ENCODE measurements around the gene CLN6. TPM values are rescaled to one million over a fixed set of nuclear protein-coding genes. Genes with fewer than 3 reads are reported as not detected.

Gene CLN6
- total and polyA plus RNA-seq, 2 of the 4 experiments (the other 2 are of a cell fraction) = 6.5 to 31.9 TPM

DNA sequence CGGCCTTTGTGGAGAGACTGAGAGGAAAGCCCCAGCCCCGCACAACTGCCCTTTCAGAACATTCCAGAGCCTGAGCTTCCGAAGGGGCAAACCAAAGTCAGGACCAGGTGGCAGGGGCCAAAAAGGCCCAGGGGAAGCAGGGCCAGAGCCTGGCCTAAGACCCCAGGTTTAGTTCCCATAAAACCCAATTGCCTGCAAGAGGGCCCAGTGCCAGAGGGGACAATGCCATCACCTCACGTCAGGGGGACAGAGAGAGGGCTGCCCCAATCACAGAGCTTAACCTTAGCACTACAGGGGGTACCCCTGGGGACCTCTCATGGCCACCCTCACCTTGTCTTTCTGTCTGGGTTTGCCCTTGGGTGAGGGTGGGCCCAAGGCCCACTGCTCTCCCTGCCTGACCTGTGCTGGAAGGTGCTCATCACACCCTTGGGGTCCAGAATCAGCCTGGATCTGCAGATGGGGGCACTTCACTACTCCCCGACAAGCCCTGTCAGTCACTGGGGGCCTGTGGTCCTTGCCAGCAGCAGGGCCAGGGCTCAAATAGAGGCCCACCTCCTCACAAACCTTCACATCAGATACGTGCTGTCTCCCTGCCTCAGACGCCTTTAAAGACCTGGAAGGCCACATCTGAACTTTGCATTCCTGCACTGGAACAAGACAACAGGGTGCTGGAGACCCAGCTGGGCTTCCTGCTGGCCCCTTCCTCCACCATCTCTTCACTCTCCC lies 28.2 kb downstream of the CLN6 start:
- Histone ChIP-seq H3K4me1 (ENCODE audit: control insufficient read depth, insufficient read depth, low read length) (peaks cover 3% of the 10 kb centered on the region; the same call in 1 of the 2 replicates), H3K9me3 (ENCODE audit: control insufficient read depth, insufficient read depth, low read length) (no peaks in the 10 kb centered on the region), H3K9ac (ENCODE audit: low read depth, low read length) (no peak overlapping the region), H3K27ac (ENCODE audit: insufficient read depth, low read length) (no peak overlapping the region), H3K27me3 (ENCODE audit: control insufficient read depth, insufficient read depth, low read length) (no peaks in the 10 kb centered on the region), H3K14ac (replicated peaks; ENCODE audit: low read depth, low read length) (no peak overlapping the region), H2BK15ac (ENCODE audit: low read depth, low read length) (no peak overlapping the region), H3K4ac (ENCODE audit: low read depth, low read length) (no peak overlapping the region), H2AFZ (replicated peaks; ENCODE audit: low read length, poor library complexity) (no peak overlapping the region), H4K91ac (ENCODE audit: insufficient read depth, low read depth, low read length) (no peak overlapping the region), H3K23ac (ENCODE audit: low read depth, low read length) (no peak overlapping the region), H4K5ac (ENCODE audit: low read depth, low read length) (no peak overlapping the region), H3K36me3 (ENCODE audit: control insufficient read depth, insufficient read depth, low read length) (0 out of 2 replicates have a peak, but pooled peaks cover 2% of the 10 kb centered on the region), H3K18ac (ENCODE audit: low read depth, low read length) (no peak overlapping the region), H2AK9ac (replicated peaks; ENCODE audit: low read depth, low read length, poor library complexity) (peak overlapping the region; percentile 34), H3K56ac (ENCODE audit: extremely low read depth, insufficient read depth, low read length) (no peak overlapping the region), H3K4me3 (ENCODE audit: insufficient read depth, low read depth, low read length) (no peak overlapping the region), H3K4me2 (ENCODE audit: low read depth, low read length) (no peak overlapping the region), H2BK120ac (ENCODE audit: low read depth, low read length) (no peak overlapping the region), H3K79me1 (ENCODE audit: low read depth in 1 of 2, low read length in 2 of 2) (peaks cover 4 to 7% of the 10 kb centered on the region in 2 experiments; a peak in 1 of 4 replicates), H2BK5ac (ENCODE audit: low read depth, low read length, poor library complexity, severe bottlenecking) (no peak overlapping the region), H3K9me1 (ENCODE audit: insufficient read depth, low read length) (no peaks in the 10 kb centered on the region), H2AK5ac (ENCODE audit: low read depth, low read length) (no peak overlapping the region), H4K8ac (ENCODE audit: low read depth in 2 of 2, low read length in 2 of 2) (no peak overlapping the region), H2BK20ac (ENCODE audit: low read depth, low read length) (no peak overlapping the region), H4K20me1 (ENCODE audit: insufficient read depth, low read length) (no peaks in the 10 kb centered on the region)
- in situ Hi-C loops (cut with MboI; ENCODE audit: low sequenced_read_pairs) = no loop called here
- TF ChIP-seq MAZ (IDR thresholded peaks at IDR 0.05; ENCODE audit: borderline replicate concordance, low read depth, low read length) (no peak), RFX5 (IDR thresholded peaks at IDR 0.05; ENCODE audit: low read depth, low read length) (no peak), RCOR1 (IDR thresholded peaks at IDR 0.05; ENCODE audit: insufficient replicate concordance, low read length) (no peak), SMC3 (IDR thresholded peaks at IDR 0.05; ENCODE audit: low read depth, low read length) (no peak), POLR2A (IDR thresholded peaks at IDR 0.05; ENCODE audit: low read depth, low read length) (no peak), MXI1 (IDR thresholded peaks at IDR 0.05; ENCODE audit: borderline replicate concordance, low read depth, low read length) (no peak), NFE2L2 (IDR thresholded peaks at IDR 0.05; ENCODE audit: low read depth, low read length) (no peak), BHLHE40 (IDR thresholded peaks at IDR 0.05; ENCODE audit: low read depth, low read length) (no peak)
- TF ChIP-seq, protein P1, sequence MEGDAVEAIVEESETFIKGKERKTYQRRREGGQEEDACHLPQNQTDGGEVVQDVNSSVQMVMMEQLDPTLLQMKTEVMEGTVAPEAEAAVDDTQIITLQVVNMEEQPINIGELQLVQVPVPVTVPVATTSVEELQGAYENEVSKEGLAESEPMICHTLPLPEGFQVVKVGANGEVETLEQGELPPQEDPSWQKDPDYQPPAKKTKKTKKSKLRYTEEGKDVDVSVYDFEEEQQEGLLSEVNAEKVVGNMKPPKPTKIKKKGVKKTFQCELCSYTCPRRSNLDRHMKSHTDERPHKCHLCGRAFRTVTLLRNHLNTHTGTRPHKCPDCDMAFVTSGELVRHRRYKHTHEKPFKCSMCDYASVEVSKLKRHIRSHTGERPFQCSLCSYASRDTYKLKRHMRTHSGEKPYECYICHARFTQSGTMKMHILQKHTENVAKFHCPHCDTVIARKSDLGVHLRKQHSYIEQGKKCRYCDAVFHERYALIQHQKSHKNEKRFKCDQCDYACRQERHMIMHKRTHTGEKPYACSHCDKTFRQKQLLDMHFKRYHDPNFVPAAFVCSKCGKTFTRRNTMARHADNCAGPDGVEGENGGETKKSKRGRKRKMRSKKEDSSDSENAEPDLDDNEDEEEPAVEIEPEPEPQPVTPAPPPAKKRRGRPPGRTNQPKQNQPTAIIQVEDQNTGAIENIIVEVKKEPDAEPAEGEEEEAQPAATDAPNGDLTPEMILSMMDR (conservative IDR thresholded peaks at IDR 0.05; ENCODE audit: low read depth, low read length) = no peak
- no TSS peak for BruUV-seq (replicated peaks)
- no peak for DNase-seq
- WGBS, 2 experiments (ENCODE audit: extremely low coverage in 2 of 2, insufficient read length in 1 of 2) = 100% methylated on average over 1 of the region's 7 CpGs; no CpG with 5 or more reads in 1 of the 2 experiments
- no peak for ATAC-seq (ENCODE audit: low read depth)
- dilution Hi-C loops (cut with HindIII; ENCODE audit: low sequenced_read_pairs, unreplicated experiment) = no loop called here
- CTCF ChIA-PET = no interaction called here
- intact Hi-C loops (cut with micrococcal nuclease) = no loop called here
- POLR2A ChIA-PET (ENCODE audit: unreplicated experiment) = no interaction called here
